ENCODE results near the gene MPRIP.
A peak's percentile ranks its signal among the peaks of the same experiment; 100 is the strongest.
"Not testable (repeated sequence)": the region's sequence is repeated elsewhere in the genome, so short reads cannot be mapped to it uniquely, and the experiment has no call there.

Gene MPRIP

DNA sequence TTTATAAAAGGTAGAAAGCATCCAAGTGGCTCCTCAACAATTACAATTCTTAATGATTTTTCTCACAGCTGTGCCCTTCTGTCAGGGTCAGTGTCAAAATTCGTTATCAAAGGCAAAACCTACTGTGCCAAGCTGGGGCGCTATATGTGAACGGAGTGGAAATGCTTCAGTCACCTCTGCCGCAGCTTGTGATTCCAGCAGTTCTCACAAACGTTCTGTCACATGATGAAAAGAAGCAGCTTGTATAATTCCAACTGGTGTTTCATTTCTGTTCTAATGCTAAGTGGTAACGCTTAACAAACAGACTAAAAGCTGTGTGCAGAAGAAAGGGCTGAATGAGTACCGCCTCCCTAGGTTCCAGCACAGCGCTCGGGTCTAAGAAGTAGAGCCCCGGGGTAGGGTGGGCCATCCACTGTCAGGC, 149.7 kb downstream of the MPRIP start:
- TF ChIP-seq, protein P1, sequence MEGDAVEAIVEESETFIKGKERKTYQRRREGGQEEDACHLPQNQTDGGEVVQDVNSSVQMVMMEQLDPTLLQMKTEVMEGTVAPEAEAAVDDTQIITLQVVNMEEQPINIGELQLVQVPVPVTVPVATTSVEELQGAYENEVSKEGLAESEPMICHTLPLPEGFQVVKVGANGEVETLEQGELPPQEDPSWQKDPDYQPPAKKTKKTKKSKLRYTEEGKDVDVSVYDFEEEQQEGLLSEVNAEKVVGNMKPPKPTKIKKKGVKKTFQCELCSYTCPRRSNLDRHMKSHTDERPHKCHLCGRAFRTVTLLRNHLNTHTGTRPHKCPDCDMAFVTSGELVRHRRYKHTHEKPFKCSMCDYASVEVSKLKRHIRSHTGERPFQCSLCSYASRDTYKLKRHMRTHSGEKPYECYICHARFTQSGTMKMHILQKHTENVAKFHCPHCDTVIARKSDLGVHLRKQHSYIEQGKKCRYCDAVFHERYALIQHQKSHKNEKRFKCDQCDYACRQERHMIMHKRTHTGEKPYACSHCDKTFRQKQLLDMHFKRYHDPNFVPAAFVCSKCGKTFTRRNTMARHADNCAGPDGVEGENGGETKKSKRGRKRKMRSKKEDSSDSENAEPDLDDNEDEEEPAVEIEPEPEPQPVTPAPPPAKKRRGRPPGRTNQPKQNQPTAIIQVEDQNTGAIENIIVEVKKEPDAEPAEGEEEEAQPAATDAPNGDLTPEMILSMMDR (conservative IDR thresholded peaks at IDR 0.05; ENCODE audit: control insufficient read depth, insufficient read depth, low read depth, low read length), result no peak

DNA sequence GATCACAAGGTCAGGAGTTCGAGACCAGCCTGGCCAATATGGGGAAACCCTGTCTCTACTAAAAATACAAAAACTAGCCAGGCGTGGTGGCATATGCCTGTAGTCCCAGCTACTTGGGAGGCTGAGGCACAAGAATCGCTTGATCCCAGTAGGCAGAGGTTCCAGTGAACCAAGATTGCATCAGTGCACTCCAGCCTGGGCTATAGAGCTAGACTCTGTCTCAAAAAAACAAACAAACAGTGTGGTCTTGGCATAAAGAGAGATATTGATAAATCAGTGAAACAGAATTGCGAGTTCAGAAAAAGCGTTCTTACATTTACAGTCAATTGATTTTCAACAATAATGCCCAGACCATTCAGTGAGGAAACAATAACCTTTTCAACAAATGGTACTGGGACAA, 153.2 kb downstream of the MPRIP start:
- not testable (repeated sequence) for H3K4me3 ChIP-seq (ENCODE audit: control insufficient read depth, low read depth, low read length); DNase-seq (ENCODE audit: low read depth)

More for the DNA sequence above, 149.7 kb downstream of the MPRIP start:
- no peak for DNase-seq (ENCODE audit: low read depth)
- no peak overlapping the region for H3K4me3 ChIP-seq (ENCODE audit: control insufficient read depth, low read depth, low read length)

DNA sequence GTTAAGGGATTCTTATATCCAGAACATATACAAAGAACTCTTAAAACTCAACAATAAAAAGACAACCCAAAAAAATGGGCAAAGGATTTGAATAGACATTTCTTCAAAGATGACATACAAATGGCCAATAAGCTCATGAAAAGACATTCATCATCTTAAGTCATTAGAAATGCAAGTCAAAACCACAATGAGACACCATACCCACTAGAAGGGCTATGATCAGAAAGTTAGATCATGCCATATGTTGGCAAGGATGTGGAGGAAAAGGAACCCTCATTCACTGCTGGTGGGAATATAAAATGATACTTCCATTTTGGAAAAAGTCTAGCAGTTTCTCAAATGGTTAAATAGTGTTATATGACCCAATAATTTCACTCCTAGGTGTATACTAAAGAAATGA, 154.5 kb downstream of the MPRIP start:
- H3K4me3 ChIP-seq (ENCODE audit: control insufficient read depth, low read depth, low read length), result no peak overlapping the region
- TF ChIP-seq, protein P1 (conservative IDR thresholded peaks at IDR 0.05; ENCODE audit: control insufficient read depth, insufficient read depth, low read depth, low read length), result no peak

DNA sequence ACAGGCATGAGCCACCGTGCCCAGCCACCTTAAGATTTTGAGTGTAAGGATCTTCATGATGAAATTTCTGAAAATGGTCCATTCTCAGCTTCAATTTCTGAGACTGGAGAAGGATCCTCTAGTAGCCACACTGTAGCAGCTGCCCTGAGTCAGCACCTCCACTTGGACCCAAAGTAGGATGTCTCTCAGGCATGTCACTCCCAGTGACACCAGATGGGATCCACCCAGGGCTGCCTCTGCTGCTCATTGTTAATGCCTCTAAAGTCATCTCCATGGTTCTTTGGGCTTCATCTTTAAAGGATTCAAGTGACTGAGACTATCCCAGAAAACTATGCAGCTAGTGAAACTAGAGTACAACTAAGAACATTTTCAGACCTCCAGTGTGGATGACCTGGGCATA, 156.0 kb downstream of the MPRIP start:
- TF ChIP-seq, protein P1 (conservative IDR thresholded peaks at IDR 0.05; ENCODE audit: control insufficient read depth, insufficient read depth, low read depth, low read length), result no peak
- DNase-seq (ENCODE audit: low read depth), result no peak
- H3K4me3 ChIP-seq (ENCODE audit: control insufficient read depth, low read depth, low read length), result no peak overlapping the region

More for the DNA sequence above, 154.5 kb downstream of the MPRIP start:
- peak; percentile 16 for DNase-seq (ENCODE audit: low read depth)

DNA sequence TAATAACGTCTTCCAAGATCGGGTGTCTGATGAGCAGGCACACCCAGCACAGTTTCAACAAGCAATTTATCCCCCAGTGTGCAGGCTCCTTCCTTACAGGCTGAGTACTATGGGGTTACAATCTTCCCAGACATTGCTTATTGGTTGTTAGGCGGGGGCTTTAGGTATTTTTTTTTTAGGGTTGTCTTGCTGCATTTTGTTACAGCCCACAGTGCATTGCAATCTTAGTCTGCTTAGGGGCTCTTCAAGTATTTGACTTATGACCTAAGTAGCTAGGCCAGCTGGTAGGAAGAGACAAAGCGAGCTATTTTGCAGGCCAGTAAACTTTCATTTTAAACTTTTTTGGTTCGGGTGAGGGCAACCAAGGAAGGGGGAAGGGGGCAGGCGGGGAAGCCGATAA, 158.1 kb downstream of the MPRIP start:
- H3K4me3 ChIP-seq (ENCODE audit: control insufficient read depth, low read depth, low read length), result no peak overlapping the region
- no peak for DNase-seq (ENCODE audit: low read depth)
- TF ChIP-seq, protein P1 (conservative IDR thresholded peaks at IDR 0.05; ENCODE audit: control insufficient read depth, insufficient read depth, low read depth, low read length), result no peak

DNA sequence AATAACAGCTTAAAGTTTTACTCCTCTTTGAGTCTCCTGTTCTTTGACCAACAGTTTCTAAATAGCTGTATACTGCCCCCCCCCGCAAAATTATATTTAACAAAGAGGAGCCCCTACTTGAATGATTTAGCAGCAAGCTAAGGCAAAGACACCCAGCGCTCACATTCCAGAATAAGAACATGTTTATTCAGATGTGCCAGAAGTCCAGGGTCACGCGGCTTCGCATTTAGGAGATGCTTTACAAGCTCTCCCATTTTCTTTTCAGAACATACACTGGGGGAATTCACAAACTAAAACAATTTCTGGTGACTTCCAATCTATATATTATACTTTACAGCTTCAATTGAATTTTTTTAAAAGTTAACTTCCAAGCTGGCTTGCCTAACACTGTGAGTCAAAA, 158.6 kb downstream of the MPRIP start:
- TF ChIP-seq, protein P1 (conservative IDR thresholded peaks at IDR 0.05; ENCODE audit: control insufficient read depth, insufficient read depth, low read depth, low read length), result no peak
- no peak overlapping the region for H3K4me3 ChIP-seq (ENCODE audit: control insufficient read depth, low read depth, low read length)
- DNase-seq (ENCODE audit: low read depth), result no peak

DNA sequence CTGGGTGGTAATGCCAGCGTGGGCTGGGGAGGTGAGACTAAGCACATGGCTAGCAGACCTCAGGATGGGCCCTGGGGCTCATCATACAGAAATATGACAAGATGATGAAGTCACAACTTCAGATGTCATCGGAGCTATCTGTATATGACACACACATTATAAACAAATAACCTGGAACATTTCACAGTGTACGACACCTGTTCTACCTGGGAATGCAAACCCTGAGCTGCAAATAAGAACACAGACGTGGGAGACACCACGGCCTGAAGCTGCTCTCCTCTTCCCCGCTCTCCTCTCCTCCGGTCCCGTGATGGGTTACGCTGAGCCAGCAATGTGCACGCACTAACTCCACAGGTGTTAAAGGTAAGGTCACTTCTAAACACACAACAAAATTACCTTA, 159.0 kb downstream of the MPRIP start:
- TF ChIP-seq, protein P1 (conservative IDR thresholded peaks at IDR 0.05; ENCODE audit: control insufficient read depth, insufficient read depth, low read depth, low read length), result no peak
- no peak overlapping the region for H3K4me3 ChIP-seq (ENCODE audit: control insufficient read depth, low read depth, low read length)
- no peak for DNase-seq (ENCODE audit: low read depth)
